ENCODE data around the gene ZNF213. TPM values are rescaled to one million over a fixed set of nuclear protein-coding genes. Genes with fewer than 3 reads are reported as not detected.

Gene ZNF213, protein sequence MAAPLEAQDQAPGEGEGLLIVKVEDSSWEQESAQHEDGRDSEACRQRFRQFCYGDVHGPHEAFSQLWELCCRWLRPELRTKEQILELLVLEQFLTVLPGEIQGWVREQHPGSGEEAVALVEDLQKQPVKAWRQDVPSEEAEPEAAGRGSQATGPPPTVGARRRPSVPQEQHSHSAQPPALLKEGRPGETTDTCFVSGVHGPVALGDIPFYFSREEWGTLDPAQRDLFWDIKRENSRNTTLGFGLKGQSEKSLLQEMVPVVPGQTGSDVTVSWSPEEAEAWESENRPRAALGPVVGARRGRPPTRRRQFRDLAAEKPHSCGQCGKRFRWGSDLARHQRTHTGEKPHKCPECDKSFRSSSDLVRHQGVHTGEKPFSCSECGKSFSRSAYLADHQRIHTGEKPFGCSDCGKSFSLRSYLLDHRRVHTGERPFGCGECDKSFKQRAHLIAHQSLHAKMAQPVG
- total RNA-seq: 7.6 TPM

- intact Hi-C loops (cut with DNase I): no loop called here
- TF ChIP-seq, protein P1, sequence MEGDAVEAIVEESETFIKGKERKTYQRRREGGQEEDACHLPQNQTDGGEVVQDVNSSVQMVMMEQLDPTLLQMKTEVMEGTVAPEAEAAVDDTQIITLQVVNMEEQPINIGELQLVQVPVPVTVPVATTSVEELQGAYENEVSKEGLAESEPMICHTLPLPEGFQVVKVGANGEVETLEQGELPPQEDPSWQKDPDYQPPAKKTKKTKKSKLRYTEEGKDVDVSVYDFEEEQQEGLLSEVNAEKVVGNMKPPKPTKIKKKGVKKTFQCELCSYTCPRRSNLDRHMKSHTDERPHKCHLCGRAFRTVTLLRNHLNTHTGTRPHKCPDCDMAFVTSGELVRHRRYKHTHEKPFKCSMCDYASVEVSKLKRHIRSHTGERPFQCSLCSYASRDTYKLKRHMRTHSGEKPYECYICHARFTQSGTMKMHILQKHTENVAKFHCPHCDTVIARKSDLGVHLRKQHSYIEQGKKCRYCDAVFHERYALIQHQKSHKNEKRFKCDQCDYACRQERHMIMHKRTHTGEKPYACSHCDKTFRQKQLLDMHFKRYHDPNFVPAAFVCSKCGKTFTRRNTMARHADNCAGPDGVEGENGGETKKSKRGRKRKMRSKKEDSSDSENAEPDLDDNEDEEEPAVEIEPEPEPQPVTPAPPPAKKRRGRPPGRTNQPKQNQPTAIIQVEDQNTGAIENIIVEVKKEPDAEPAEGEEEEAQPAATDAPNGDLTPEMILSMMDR (IDR thresholded peaks at IDR 0.05): peak in 2 of 3 experiments; percentile 3 to 6
- TF ChIP-seq POLR2A (IDR thresholded peaks at IDR 0.05): peak in 1 of 2 donors; percentile 92
- TF ChIP-seq POLR2AphosphoS5 (IDR thresholded peaks at IDR 0.05; ENCODE audit: insufficient read depth in 1 of 2, low read depth in 1 of 2): peak; percentile 97 to 98
- no peaks in the 10 kb centered on the region for H3K9me3 ChIP-seq
- H3K4me1 ChIP-seq: peaks cover 28% of the 10 kb centered on the region
- H3K27me3 ChIP-seq: no peaks in the 10 kb centered on the region
- H3K27ac ChIP-seq: peak within 1 kb of the TSS; percentile 87
- peak within 1 kb of the TSS; percentile 78 to 82 for H3K4me3 ChIP-seq
- DNase-seq (ENCODE audit: extremely low spot score in 2 of 2): peak in 1 of 2 donors; percentile 98
- H3K36me3 ChIP-seq: no peaks in the 10 kb centered on the region
These were observed at the start of gene ZNF213 for GRCh38 chr16:3134338-3135125. TSS of gene ZNF213 (plus strand) at chr16:3135029. CDS start at chr16:3137281, 2,252 bp downstream.

- DNase-seq (ENCODE audit: extremely low spot score in 2 of 2): no peak
- no peaks in the 10 kb centered on the region for H3K4me1 ChIP-seq
- no peaks in the 10 kb centered on the region for H3K9me3 ChIP-seq
- TF ChIP-seq POLR2AphosphoS5 (IDR thresholded peaks at IDR 0.05; ENCODE audit: insufficient read depth in 1 of 2, low read depth in 1 of 2) (no peak), POLR2A (IDR thresholded peaks at IDR 0.05) (no peak)
- TF ChIP-seq, protein P1 (IDR thresholded peaks at IDR 0.05): no peak
- no peak overlapping the region for H3K27ac ChIP-seq
- H3K4me3 ChIP-seq: peak overlapping the region in 1 of 2 donors; percentile 3
- intact Hi-C loops (cut with DNase I): no loop called here
- no peaks in the 10 kb centered on the region for H3K27me3 ChIP-seq
- H3K36me3 ChIP-seq: no peaks in the 10 kb centered on the region
These were observed 48.8 kb upstream of the ZNF213 start for GRCh38 chr16:3085868-3086595.

- no peak overlapping the region for H3K27ac ChIP-seq
- no peaks in the 10 kb centered on the region for H3K4me1 ChIP-seq
- peak overlapping the region in 1 of 2 donors; percentile 3 for H3K4me3 ChIP-seq
- TF ChIP-seq POLR2AphosphoS5 (IDR thresholded peaks at IDR 0.05; ENCODE audit: insufficient read depth in 1 of 2, low read depth in 1 of 2) (no peak), POLR2A (IDR thresholded peaks at IDR 0.05) (no peak)
- TF ChIP-seq, protein P1 (IDR thresholded peaks at IDR 0.05): no peak
- H3K27me3 ChIP-seq: no peaks in the 10 kb centered on the region
- H3K36me3 ChIP-seq: no peaks in the 10 kb centered on the region
- no peak for DNase-seq (ENCODE audit: extremely low spot score in 2 of 2)
- H3K9me3 ChIP-seq: no peaks in the 10 kb centered on the region
- intact Hi-C loops (cut with DNase I): no loop called here
These were observed 48.1 kb upstream of the ZNF213 start for GRCh38 chr16:3086596-3087242.

GRCh38 chr16:3087243-3088235 is 47.3 kb upstream of the ZNF213 start:
- no peak for DNase-seq (ENCODE audit: extremely low spot score in 2 of 2)
- H3K9me3 ChIP-seq: no peaks in the 10 kb centered on the region
- no peak overlapping the region for H3K27ac ChIP-seq
- no peaks in the 10 kb centered on the region for H3K27me3 ChIP-seq
- H3K36me3 ChIP-seq: no peaks in the 10 kb centered on the region
- no peaks in the 10 kb centered on the region for H3K4me1 ChIP-seq
- TF ChIP-seq POLR2A (IDR thresholded peaks at IDR 0.05) (no peak), POLR2AphosphoS5 (IDR thresholded peaks at IDR 0.05; ENCODE audit: insufficient read depth in 1 of 2, low read depth in 1 of 2) (peak in 1 of 2 donors; percentile 30)
- H3K4me3 ChIP-seq: peak overlapping the region in 1 of 2 donors; percentile 3
- intact Hi-C loops (cut with DNase I): no loop called here
